ENCODE results near the gene EGFL7.

The EGFL7 gene

GRCh38 chr9:136646827-136647711 is 15.6 kb upstream of the EGFL7 start:
- H3K4me3 ChIP-seq (replicated peaks; ENCODE audit: low read depth, low read length): no peak overlapping the region
- H3K27me3 ChIP-seq (replicated peaks; ENCODE audit: control insufficient read depth, insufficient read depth, low read length): no peaks in the 10 kb centered on the region; the same call in 1 of the 2 replicates
- TF ChIP-seq, protein P1, sequence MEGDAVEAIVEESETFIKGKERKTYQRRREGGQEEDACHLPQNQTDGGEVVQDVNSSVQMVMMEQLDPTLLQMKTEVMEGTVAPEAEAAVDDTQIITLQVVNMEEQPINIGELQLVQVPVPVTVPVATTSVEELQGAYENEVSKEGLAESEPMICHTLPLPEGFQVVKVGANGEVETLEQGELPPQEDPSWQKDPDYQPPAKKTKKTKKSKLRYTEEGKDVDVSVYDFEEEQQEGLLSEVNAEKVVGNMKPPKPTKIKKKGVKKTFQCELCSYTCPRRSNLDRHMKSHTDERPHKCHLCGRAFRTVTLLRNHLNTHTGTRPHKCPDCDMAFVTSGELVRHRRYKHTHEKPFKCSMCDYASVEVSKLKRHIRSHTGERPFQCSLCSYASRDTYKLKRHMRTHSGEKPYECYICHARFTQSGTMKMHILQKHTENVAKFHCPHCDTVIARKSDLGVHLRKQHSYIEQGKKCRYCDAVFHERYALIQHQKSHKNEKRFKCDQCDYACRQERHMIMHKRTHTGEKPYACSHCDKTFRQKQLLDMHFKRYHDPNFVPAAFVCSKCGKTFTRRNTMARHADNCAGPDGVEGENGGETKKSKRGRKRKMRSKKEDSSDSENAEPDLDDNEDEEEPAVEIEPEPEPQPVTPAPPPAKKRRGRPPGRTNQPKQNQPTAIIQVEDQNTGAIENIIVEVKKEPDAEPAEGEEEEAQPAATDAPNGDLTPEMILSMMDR (IDR thresholded peaks at IDR 0.05; ENCODE audit: insufficient read depth, low read length, poor library complexity, severe bottlenecking): no peak
- no peaks in the 10 kb centered on the region for H3K36me3 ChIP-seq (ENCODE audit: control insufficient read depth, insufficient read depth, low read length)
- DNase-seq (ENCODE audit: extremely low read depth, insufficient read length): no peak

DNA sequence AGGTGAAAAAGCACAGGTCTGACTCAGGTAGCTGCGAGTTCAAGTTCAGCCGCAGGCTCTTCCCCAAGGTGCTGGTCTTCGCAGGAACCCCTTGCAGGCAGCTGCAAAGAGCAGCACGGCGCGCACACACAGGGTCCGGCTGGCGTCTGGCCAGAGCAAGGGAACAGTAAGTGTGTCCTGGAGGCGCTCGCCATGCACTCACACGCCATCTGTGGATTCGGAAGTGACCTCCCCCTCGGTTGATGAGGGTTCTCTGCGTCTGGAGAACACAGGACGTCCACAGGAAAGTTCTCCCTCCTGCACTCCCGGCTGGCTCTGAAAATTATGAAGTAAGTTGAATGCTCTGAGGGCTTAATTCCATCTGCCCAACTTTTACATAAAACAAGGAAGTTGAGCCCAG is 14.0 kb upstream of the EGFL7 start:
- TF ChIP-seq, protein P1 (IDR thresholded peaks at IDR 0.05; ENCODE audit: insufficient read depth, low read length, poor library complexity, severe bottlenecking): no peak
- no peak for DNase-seq (ENCODE audit: extremely low read depth, insufficient read length)
- H3K36me3 ChIP-seq (ENCODE audit: control insufficient read depth, insufficient read depth, low read length): no peaks in the 10 kb centered on the region
- no peaks in the 10 kb centered on the region; the same call in 1 of the 2 replicates for H3K27me3 ChIP-seq (replicated peaks; ENCODE audit: control insufficient read depth, insufficient read depth, low read length)
- no peak overlapping the region for H3K4me3 ChIP-seq (replicated peaks; ENCODE audit: low read depth, low read length)

- TF ChIP-seq, protein P1 (IDR thresholded peaks at IDR 0.05; ENCODE audit: insufficient read depth, low read length, poor library complexity, severe bottlenecking): no peak
- no peaks in the 10 kb centered on the region; the same call in 1 of the 2 replicates for H3K27me3 ChIP-seq (replicated peaks; ENCODE audit: control insufficient read depth, insufficient read depth, low read length)
- H3K36me3 ChIP-seq (ENCODE audit: control insufficient read depth, insufficient read depth, low read length): no peaks in the 10 kb centered on the region
- H3K4me3 ChIP-seq (replicated peaks; ENCODE audit: low read depth, low read length): no peak overlapping the region
- no peak for DNase-seq (ENCODE audit: extremely low read depth, insufficient read length)
These were observed 12.7 kb upstream of the EGFL7 start for GRCh38 chr9:136650021-136650420.

- Histone ChIP-seq H3K4me3 (replicated peaks; ENCODE audit: low read depth, low read length) (no peak overlapping the region), H3K27me3 (replicated peaks; ENCODE audit: control insufficient read depth, insufficient read depth, low read length) (peaks cover 3% of the 10 kb centered on the region), H3K36me3 (ENCODE audit: control insufficient read depth, insufficient read depth, low read length) (no peaks in the 10 kb centered on the region)
- DNase-seq (ENCODE audit: extremely low read depth, insufficient read length): no peak
- TF ChIP-seq, protein P1 (IDR thresholded peaks at IDR 0.05; ENCODE audit: insufficient read depth, low read length, poor library complexity, severe bottlenecking): no peak
These were observed 12.1 kb upstream of the EGFL7 start for GRCh38 chr9:136650648-136651047.

GRCh38 chr9:136651860-136652259 is 10.9 kb upstream of the EGFL7 start:
- TF ChIP-seq, protein P1 (IDR thresholded peaks at IDR 0.05; ENCODE audit: insufficient read depth, low read length, poor library complexity, severe bottlenecking): no peak
- DNase-seq (ENCODE audit: extremely low read depth, insufficient read length): no peak
- H3K4me3 ChIP-seq (replicated peaks; ENCODE audit: low read depth, low read length): no peak overlapping the region
- no peaks in the 10 kb centered on the region for H3K36me3 ChIP-seq (ENCODE audit: control insufficient read depth, insufficient read depth, low read length)
- H3K27me3 ChIP-seq (replicated peaks; ENCODE audit: control insufficient read depth, insufficient read depth, low read length): peaks cover 3% of the 10 kb centered on the region
